GM12873 (cell line): ENCODE results near the gene PTPRD.

ENCODE experiments used
- TF ChIP-seq, protein P1 (sequence below): IDR thresholded peaks from 2 replicates; pipeline ENCODE4 v1.5.1; 2012; ENCODE audit warnings: low read depth, mild to moderate bottlenecking, moderate library complexity, low read length, control low read depth; ENCODE audit not compliant: insufficient read depth; ENCODE audit errors: missing control alignments

PTPRD gene

DNA sequence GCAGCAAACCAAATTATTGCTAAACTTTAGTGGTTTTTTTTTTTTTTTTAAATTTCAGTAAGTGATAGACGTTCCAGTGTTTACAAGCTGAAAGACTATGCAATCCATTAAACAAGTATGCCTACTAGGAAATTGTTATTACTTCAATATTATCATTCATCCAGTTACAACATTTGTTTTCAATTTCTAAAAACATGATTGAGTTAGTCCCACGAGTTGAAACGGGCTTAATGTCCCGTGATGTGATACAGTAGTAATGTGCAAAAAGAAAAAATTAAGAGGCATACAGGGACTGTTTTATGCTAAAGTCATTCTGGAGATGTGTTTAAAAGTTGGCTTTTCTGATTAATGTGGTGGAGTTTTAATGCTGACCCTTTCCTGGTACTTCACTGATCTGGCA lies 2262.9 kb downstream of the PTPRD start:
- TF ChIP-seq, protein P1, sequence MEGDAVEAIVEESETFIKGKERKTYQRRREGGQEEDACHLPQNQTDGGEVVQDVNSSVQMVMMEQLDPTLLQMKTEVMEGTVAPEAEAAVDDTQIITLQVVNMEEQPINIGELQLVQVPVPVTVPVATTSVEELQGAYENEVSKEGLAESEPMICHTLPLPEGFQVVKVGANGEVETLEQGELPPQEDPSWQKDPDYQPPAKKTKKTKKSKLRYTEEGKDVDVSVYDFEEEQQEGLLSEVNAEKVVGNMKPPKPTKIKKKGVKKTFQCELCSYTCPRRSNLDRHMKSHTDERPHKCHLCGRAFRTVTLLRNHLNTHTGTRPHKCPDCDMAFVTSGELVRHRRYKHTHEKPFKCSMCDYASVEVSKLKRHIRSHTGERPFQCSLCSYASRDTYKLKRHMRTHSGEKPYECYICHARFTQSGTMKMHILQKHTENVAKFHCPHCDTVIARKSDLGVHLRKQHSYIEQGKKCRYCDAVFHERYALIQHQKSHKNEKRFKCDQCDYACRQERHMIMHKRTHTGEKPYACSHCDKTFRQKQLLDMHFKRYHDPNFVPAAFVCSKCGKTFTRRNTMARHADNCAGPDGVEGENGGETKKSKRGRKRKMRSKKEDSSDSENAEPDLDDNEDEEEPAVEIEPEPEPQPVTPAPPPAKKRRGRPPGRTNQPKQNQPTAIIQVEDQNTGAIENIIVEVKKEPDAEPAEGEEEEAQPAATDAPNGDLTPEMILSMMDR: no peak

DNA sequence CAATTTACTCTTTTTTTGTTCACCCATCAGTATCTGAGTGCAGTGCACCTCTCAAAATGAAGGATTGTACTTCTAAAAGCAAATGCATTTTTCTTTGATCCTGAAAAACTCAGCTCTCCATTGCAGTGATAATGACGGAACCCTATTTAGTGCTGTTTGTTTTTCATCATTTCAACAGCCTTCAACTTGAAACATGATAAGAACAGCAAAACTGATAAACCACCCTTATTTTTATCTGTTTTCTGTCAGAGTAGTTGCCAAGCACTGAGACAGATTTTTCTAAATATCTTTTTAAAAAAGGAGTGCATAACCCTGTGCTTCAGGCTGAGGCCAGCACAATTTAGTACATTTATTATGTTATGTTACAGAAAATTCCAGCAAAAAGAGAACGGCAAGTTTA lies 2263.4 kb downstream of the PTPRD start:
- TF ChIP-seq, protein P1: no peak

DNA sequence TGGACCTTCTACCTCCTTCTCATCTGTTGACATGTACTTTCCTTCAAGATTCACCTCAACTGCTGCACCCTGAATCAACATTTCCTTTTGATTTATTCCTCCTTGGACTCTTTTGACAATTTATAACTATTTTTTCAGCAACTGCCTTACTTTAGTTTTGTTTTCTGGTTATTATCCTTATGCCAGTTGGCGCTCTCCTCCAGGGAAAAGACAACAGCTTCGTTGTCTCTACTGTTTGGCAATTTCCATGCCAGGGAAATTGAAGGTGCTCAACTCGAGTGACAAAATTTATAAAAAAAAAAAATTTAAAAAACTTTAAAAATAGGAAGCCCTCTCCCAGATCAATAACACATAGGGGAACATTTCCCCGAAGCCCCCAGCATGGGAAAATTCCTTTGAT lies 2264.0 kb downstream of the PTPRD start:
- TF ChIP-seq, protein P1: no peak

DNA sequence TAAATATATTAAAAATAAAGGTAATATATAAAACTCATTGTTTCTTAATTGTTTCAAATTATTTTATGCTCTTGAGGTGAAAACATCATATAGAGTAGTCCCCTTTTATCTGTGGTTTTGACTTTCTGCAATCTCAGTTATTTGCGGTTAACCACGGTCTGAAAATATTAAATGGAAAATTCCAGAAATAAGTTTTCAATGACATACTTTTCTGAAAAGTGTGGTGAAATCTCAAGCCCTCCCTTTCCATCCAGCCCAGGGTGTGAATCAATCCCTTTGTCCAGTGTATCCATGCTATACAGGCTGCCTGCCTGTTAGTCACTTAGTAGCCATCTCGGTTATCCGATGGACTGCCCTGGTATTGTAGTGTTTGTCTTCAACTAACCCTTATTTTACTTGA lies 2266.5 kb downstream of the PTPRD start:
- TF ChIP-seq, protein P1: no peak

DNA sequence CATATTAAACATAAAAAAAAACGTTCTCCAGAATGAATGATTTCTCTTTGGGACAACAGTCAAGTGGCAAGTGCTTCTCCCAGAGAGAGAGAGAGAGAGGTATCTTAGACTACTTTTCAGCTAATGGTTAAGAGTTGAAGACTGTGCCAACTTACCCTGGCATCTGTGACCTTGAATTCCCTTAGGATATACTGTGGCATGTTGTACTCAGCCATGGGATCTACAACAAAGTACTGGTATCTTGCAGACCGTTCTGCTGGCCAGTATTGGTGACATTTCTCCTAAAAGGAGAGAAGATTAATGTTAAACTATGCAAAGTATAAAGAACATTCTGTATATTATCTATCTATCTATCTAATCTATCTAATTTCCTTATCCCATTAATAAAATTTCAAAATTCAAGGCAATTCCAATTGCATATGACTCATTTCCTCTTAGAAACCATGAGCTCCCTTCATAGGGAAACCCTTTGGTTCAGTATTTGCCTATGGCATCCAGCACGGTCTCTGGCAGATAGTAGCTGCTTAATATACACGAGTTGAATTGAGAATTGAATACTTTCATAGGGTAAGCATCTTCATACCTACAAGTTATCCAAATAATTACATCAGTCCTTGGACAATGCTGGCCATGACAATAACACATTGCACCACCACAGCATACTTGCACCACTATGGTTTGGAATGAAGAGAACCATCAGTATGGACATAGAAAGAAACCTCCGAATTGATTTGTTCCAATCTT lies 2273.9 kb downstream of the PTPRD start:
- TF ChIP-seq, protein P1: no peak

DNA sequence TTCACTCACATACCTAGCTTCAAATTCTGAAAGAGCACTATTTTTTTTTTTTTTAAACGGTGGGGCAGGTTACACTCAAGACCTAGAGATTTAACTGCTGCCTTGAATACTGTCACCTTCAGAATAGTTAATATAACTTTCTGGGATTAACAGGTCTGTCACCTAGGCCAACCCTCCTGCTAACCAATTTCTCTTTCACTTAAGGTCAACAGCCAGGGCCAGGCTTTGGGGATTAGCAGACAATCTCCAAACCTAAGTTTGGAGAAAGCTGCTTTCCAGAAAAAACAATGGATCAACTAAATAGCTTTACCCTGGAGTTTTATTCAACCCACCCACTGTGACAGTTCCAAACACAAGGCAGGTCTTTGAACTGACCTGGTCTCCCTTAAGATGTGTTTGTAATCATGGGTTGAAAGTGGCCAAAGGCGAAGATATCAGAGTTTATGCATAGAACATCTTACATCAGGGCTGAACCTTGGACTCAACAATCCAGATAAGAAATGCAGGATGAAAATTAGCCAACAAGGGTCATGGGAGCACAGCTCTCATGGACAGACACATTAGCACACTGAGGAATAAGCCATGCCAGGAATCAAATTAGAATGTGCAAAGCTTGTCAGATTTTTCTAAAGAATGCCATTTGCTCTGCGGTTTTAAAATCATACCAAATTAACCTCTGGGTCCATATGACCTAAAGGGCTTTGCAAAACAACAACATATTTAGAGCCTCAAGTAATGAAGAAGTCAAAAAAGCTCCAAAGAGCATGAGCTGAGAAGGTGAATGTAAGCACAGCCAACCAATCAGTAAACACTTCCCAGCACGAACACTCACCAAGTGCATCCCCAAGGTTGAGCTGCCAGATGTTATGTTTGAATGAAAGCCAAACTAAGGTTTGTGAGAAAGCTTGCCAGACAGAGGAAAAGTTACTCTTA lies 2274.7 kb downstream of the PTPRD start:
- TF ChIP-seq, protein P1: no peak

DNA sequence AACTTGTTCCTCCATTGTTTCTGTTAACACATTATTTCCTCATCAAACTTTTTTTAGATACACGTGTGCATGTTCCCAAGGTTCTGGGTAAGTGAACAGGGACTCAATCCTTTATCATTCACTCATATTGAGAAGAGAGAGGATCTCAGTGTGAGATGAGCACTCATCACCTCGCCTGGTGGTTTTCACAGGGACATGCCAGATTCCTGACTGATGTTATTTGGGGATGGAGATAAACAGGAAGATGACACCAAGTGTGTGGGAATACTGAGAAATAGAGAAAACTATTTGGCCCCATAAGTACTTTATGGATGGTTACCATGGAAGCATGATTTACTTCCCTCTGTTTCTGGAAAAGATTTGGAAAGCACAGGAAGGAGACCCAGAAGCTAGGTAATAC lies 2279.9 kb downstream of the PTPRD start:
- TF ChIP-seq, protein P1: no peak
